CD4-positive, alpha-beta memory T cell (primary cell): ENCODE measurements around the gene CAPN15. TPM values are rescaled to one million over a fixed set of nuclear protein-coding genes. Genes with fewer than 3 reads are reported as not detected.

Experiments
- CTCF ChIA-PET: fragments of 350-600 bp; sonication (Branson Sonifier 250); formaldehyde crosslinking; loops from one replicate; lab custom pipeline; 2021; ENCODE audit warnings: inconsistent platforms; ENCODE audit not compliant: partially characterized antibody; lab: Charles Lee
- POLR2A ChIA-PET: fragments of 350-600 bp; sonication (Branson Sonifier 250); formaldehyde crosslinking; loops from one replicate; lab custom pipeline; 2021; ENCODE audit not compliant: partially characterized antibody; lab: Charles Lee
- DNase-seq, 5 donors: peaks; one replicate each; pipeline versions ENCODE4 v3.0.0 to v3.0.0-alpha.2; 2020 to 2022; ENCODE audit warnings: mixed read lengths in 1 of 5
- H3K27ac ChIP-seq: one replicate; pipeline ENCODE4 v1.7.0; 2013; ENCODE audit warnings: low read depth, low read length
- H3K27me3 ChIP-seq: 2 replicates; pipeline ENCODE4 v1.7.0; 2013; ENCODE audit warnings: mild to moderate bottlenecking, low read length, moderate library complexity; ENCODE audit not compliant: insufficient read depth
- H3K36me3 ChIP-seq: 2 replicates; pipeline ENCODE4 v1.7.0; 2013; ENCODE audit warnings: mild to moderate bottlenecking, low read length, moderate library complexity; ENCODE audit not compliant: insufficient read depth
- H3K4me1 ChIP-seq: 2 replicates; pipeline ENCODE4 v1.7.0; 2013; ENCODE audit warnings: mild to moderate bottlenecking, low read length, moderate library complexity; ENCODE audit not compliant: insufficient read depth
- H3K4me3 ChIP-seq, 2 donors: one replicate each; pipeline ENCODE4 v1.7.0; 2013; ENCODE audit warnings: low read length in 2 of 2, mild to moderate bottlenecking in 1 of 2
- H3K9me3 ChIP-seq, 2 donors: one replicate each; pipeline ENCODE4 v1.7.0; 2013; ENCODE audit warnings: low read length in 2 of 2, control low read depth in 1 of 2; ENCODE audit not compliant: control insufficient read depth in 1 of 2
- H3K27ac Mint-ChIP-seq, 7 donors: one replicate each; pipeline ENCODE4 v1.8.0; 2020 to 2021; ENCODE audit warnings: mixed read lengths in 7 of 7, mild to moderate bottlenecking in 6 of 7, inconsistent platforms in 3 of 7, moderate library complexity in 3 of 7
- H3K27me3 Mint-ChIP-seq, 2 donors: one replicate each; pipeline ENCODE4 v1.8.0; 2020 to 2021; ENCODE audit warnings: mixed read lengths in 2 of 2
- H3K36me3 Mint-ChIP-seq, 2 donors: one replicate each; pipeline ENCODE4 v1.8.0; 2020 to 2021; ENCODE audit warnings: mixed read lengths in 2 of 2, inconsistent platforms in 1 of 2, mild to moderate bottlenecking in 1 of 2
- H3K4me1 Mint-ChIP-seq, 4 donors: one replicate each; pipeline ENCODE4 v1.8.0; 2020 to 2021; ENCODE audit warnings: mixed read lengths in 4 of 4, mild to moderate bottlenecking in 1 of 4
- H3K4me3 Mint-ChIP-seq, 8 donors: one replicate each; pipeline ENCODE4 v1.8.0; 2020 to 2021; ENCODE audit warnings: mixed read lengths in 8 of 8, mild to moderate bottlenecking in 7 of 8, moderate library complexity in 6 of 8, inconsistent platforms in 3 of 8
- H3K9me3 Mint-ChIP-seq, 8 donors: one replicate each; pipeline ENCODE4 v1.8.0; 2020 to 2021; ENCODE audit warnings: mixed read lengths in 8 of 8, mild to moderate bottlenecking in 5 of 8, inconsistent platforms in 3 of 8, moderate library complexity in 1 of 8
- intact Hi-C: fragments of 100-400 bp; cut with micrococcal nuclease; formaldehyde crosslinking; loops from one replicate; pipeline ENCODE4 v1.15.1; 2023
- polyA plus RNA-seq, 2 donors: library from polyadenylated mRNA; unstranded; fragments of 300-500 nt; fragmentation: Illumina TruSeq; gene quantifications; one replicate each; pipeline ENCODE4 v1.2.3, GENCODE V29; 2021
- total RNA-seq, 2 experiments: library from RNA; stranded (reverse); gene quantifications; one replicate each; pipeline ENCODE4 v1.2.3, GENCODE V29; 2021

Gene CAPN15
- total and polyA plus RNA-seq, 4 experiments from 2014 or later = 5.3 to 77.4 (median 44.0) TPM

GRCh38 chr16:580141-580945 is 52.8 kb downstream of the CAPN15 start:
- H3K27me3 Mint-ChIP-seq = no peaks in the 10 kb centered on the region
- Histone ChIP-seq H3K4me3 (no peak overlapping the region), H3K9me3 (no peaks in the 10 kb centered on the region), H3K36me3 (no peaks in the 10 kb centered on the region), H3K27ac (no peak overlapping the region), H3K27me3 (no peaks in the 10 kb centered on the region), H3K4me1 (no peaks in the 10 kb centered on the region)
- no peak overlapping the region for H3K4me3 Mint-ChIP-seq
- no peaks in the 10 kb centered on the region for H3K9me3 Mint-ChIP-seq
- H3K27ac Mint-ChIP-seq = no peak overlapping the region
- peaks cover 0 to 4% of the 10 kb centered on the region in 2 donors for H3K36me3 Mint-ChIP-seq
- intact Hi-C loops = loop anchor here (10.0 kb wide), 1 partner anchor 206 kb away; the partner anchor contains the start of gene MRPL28
- DNase-seq = peak in 1 of 5 donors; percentile 27
- ChIA-PET POLR2A (interaction anchor here (1.7 kb wide), 1 partner anchor 8 kb away, joined by 5 read pairs; no protein-coding TSS in a partner anchor), CTCF (no interaction called here)
- no peaks in the 10 kb centered on the region for H3K4me1 Mint-ChIP-seq

DNA sequence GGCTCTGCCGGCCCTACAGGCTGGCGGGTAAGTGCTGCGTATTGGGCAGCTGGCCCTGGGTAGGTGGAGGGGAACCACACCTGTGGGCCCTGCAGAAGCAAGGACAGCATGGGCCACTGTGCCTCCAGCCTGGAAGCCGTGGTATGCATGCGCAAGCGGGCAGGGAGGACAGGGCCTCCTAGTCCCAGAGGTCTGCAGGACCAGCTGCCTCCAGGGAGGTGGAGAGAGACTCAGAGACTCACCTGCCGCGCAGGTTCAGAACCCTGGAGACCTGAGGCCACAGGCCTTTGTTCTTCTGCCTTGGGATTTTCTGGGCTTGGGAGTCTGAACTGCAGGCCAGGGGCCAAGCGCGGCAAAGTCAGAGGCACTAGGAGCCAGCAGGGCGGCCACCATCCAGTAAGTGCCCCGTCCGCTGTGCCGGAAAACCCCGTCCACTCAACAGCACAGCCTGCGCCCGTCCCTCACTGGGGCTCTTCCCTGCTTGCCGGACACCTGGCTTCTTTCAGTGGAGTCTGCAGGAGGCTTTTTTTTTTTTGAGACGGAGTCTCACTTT is 53.5 kb downstream of the CAPN15 start:
- intact Hi-C loops = loop anchor here (10.0 kb wide), 1 partner anchor 206 kb away; the partner anchor contains the start of gene MRPL28
- Histone ChIP-seq H3K27me3 (no peaks in the 10 kb centered on the region), H3K36me3 (no peaks in the 10 kb centered on the region), H3K27ac (no peak overlapping the region), H3K4me3 (no peak overlapping the region), H3K9me3 (no peaks in the 10 kb centered on the region), H3K4me1 (no peaks in the 10 kb centered on the region)
- H3K27ac Mint-ChIP-seq = no peak overlapping the region
- no peaks in the 10 kb centered on the region for H3K4me1 Mint-ChIP-seq
- no peak for DNase-seq
- POLR2A ChIA-PET = interaction anchor here (0.9 to 1.7 kb wide), 2 partner anchors 8 to 55 kb away, joined by 3 to 5 read pairs; partner anchors contain the start of gene METTL26
- peaks cover 0 to 4% of the 10 kb centered on the region in 2 donors for H3K36me3 Mint-ChIP-seq
- no peaks in the 10 kb centered on the region for H3K9me3 Mint-ChIP-seq
- H3K4me3 Mint-ChIP-seq = no peak overlapping the region
- H3K27me3 Mint-ChIP-seq = no peaks in the 10 kb centered on the region
- CTCF ChIA-PET = no interaction called here

DNA sequence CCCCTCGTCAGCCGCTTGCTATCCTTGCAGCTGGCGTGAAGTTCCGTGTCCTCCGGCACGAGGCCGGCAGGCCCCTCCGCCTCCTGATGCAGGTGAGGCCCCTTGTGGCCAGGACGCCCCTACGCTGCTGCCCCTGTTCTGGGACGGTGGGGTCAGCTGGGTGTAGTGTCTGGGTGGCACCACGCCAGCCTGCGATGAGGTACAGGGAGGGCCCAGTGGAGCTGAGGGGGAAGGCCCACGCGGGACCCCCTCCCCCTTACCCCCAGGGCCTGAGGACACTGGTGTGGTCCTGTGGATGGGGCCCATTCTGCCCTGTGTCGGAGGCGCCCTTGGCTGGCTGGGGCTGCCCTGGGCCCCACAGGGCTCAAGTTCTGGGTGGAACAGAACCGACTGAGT is 54.7 kb downstream of the CAPN15 start:
- Mint-ChIP-seq H3K36me3 (no peaks in the 10 kb centered on the region), H3K9me3 (no peaks in the 10 kb centered on the region), H3K27me3 (no peaks in the 10 kb centered on the region), H3K4me1 (peaks cover 0 to under 1% (median under 1%) of the 10 kb centered on the region in 4 donors), H3K27ac (no peak overlapping the region), H3K4me3 (no peak overlapping the region)
- intact Hi-C loops = loop anchor here (10.0 kb wide), 1 partner anchor 207 kb away; the partner anchor contains the start of gene MRPL28
- no peak overlapping the region for H3K27ac ChIP-seq
- no peaks in the 10 kb centered on the region for H3K9me3 ChIP-seq
- CTCF ChIA-PET = interaction anchor here (0.8 kb wide), 1 partner anchor 26 kb away, joined by 3 read pairs; no protein-coding TSS in a partner anchor
- H3K27me3 ChIP-seq = no peaks in the 10 kb centered on the region
- DNase-seq = no peak
- POLR2A ChIA-PET = no interaction called here
- H3K36me3 ChIP-seq = no peaks in the 10 kb centered on the region
- H3K4me1 ChIP-seq = no peaks in the 10 kb centered on the region
- H3K4me3 ChIP-seq = no peak overlapping the region

DNA sequence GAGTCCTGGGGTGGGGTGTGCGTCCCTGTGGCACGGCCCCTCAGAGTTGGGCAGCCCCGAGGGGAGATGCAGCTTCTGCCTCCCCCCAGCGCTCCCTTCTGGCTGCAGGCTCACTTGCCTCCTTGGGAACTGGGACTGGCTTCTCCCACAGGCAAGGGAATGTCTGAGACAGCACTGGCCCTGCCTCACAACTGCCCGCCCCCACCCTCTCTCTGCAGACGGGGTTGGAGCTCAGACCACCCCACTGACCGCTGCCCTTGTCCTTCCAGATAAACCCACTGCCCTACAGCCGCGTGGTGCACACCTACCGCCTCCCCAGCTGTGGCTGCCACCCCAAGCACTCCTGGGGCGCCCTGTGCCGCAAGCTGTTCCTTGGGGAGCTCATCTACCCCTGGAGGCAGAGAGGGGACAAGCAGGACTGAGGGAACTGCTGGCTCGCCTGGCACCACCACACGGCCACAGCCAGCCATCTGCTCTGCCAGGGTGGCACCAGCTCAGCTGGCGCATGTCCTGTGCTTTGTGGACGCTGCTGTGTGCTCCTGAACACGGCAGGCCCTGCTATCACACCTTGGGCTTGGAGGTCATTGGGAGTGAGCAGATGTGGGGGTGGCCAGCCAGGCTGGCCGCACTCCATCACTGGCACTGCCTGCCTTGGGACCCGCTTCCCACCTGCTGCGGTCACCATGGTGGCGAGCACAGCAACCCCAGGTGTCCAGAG is 55.3 kb downstream of the CAPN15 start:
- POLR2A ChIA-PET = no interaction called here
- peaks cover 2 to 6% (median 4%) of the 10 kb centered on the region in 4 donors for H3K4me1 Mint-ChIP-seq

GRCh38 chr16:583470-583814 is 55.9 kb downstream of the CAPN15 start:
- Mint-ChIP-seq H3K9me3 (no peaks in the 10 kb centered on the region), H3K4me3 (no peak overlapping the region), H3K36me3 (no peaks in the 10 kb centered on the region), H3K27ac (no peak overlapping the region), H3K27me3 (no peaks in the 10 kb centered on the region), H3K4me1 (peaks cover 2 to 13% (median 8%) of the 10 kb centered on the region in 4 donors)
- H3K27ac ChIP-seq = no peak overlapping the region
- ChIA-PET POLR2A (no interaction called here), CTCF (no interaction called here)
- H3K9me3 ChIP-seq = no peaks in the 10 kb centered on the region
- peaks cover 11% of the 10 kb centered on the region for H3K4me1 ChIP-seq
- intact Hi-C loops = loop anchor here (10.0 kb wide), 1 partner anchor 209 kb away; the partner anchor contains the start of gene MRPL28
- no peaks in the 10 kb centered on the region for H3K27me3 ChIP-seq
- DNase-seq = peak in 1 of 5 donors; percentile 18
- no peak overlapping the region for H3K4me3 ChIP-seq
- no peaks in the 10 kb centered on the region for H3K36me3 ChIP-seq

More for the DNA sequence above, 55.3 kb downstream of the CAPN15 start:
- no peak overlapping the region for H3K27ac ChIP-seq
- DNase-seq = peak in 1 of 5 donors; percentile 30
- Mint-ChIP-seq H3K27me3 (no peaks in the 10 kb centered on the region), H3K9me3 (no peaks in the 10 kb centered on the region), H3K36me3 (no peaks in the 10 kb centered on the region), H3K27ac (no peak overlapping the region), H3K4me3 (no peak overlapping the region)
- H3K4me1 ChIP-seq = peaks cover 5% of the 10 kb centered on the region
- CTCF ChIA-PET = interaction anchor here (0.8 kb wide), 1 partner anchor 26 kb away, joined by 3 read pairs; no protein-coding TSS in a partner anchor
- no peak overlapping the region for H3K4me3 ChIP-seq
- intact Hi-C loops = loop anchor here (10.0 kb wide), 1 partner anchor 208 kb away; the partner anchor contains the start of gene MRPL28
- H3K9me3 ChIP-seq = no peaks in the 10 kb centered on the region
- H3K27me3 ChIP-seq = no peaks in the 10 kb centered on the region
- no peaks in the 10 kb centered on the region for H3K36me3 ChIP-seq

DNA sequence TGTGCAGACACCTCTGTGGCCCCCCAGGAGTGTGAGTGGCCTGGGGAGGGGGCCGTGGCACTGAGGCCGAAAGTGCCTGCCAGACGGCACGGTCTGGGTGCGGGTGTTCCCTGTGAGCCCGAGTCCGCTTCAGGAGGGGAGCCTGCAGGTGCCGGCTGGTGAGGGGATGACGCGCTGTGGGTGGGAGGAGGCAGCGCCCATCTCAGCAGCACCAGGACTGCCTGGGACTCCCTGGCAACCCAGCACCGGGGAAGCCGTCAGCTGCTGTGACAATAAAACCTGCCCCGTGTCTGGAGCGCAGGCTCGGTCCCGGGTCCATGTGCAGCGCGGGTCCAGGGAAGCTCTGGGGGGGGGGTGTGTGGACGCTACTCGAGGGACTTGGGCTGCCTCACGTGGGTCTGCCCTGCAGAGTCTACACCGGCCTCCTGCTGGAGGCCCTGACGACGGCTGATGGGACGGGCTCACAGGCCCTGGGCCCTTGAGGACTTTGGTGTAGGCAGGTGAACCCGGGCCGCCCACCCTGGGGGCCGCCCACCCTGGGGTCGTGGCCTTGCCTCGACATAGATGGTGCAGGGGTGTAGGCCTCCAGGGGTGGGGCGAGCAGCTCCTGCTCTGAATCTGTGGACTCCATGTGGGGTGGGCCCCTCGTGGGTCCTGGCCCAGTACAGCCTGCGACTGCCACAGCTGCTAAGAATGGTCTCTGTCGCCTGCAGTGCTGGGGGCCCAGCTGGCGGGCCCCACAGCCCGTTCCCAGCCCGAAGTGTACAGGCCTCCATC is 56.5 kb downstream of the CAPN15 start:
- Histone ChIP-seq H3K4me3 (no peak overlapping the region), H3K36me3 (no peaks in the 10 kb centered on the region), H3K27ac (no peak overlapping the region), H3K9me3 (no peaks in the 10 kb centered on the region), H3K4me1 (peaks cover 12% of the 10 kb centered on the region), H3K27me3 (no peaks in the 10 kb centered on the region)
- Mint-ChIP-seq H3K9me3 (no peaks in the 10 kb centered on the region), H3K4me3 (no peak overlapping the region), H3K36me3 (peaks cover 0 to 1% of the 10 kb centered on the region in 2 donors), H3K4me1 (peaks cover 2 to 16% (median 10%) of the 10 kb centered on the region in 4 donors), H3K27me3 (no peaks in the 10 kb centered on the region), H3K27ac (no peak overlapping the region)
- POLR2A ChIA-PET = interaction anchor here (1.0 to 1.7 kb wide), 2 partner anchors 52 to 96 kb away, joined by 4 to 7 read pairs; partner anchors contain the start of genes METTL26 and STUB1
- DNase-seq = peak in 1 of 5 donors; percentile 32
- CTCF ChIA-PET = no interaction called here
- intact Hi-C loops = loop anchor here (10.0 kb wide), 1 partner anchor 209 kb away; the partner anchor contains the start of gene MRPL28
